Measurements from ENCODE around the gene ABL2. TPM values are rescaled to one million over a fixed set of nuclear protein-coding genes. Genes with fewer than 3 reads are reported as not detected.
"Not testable (repeated sequence)": the region's sequence is repeated elsewhere in the genome, so short reads cannot be mapped to it uniquely, and the experiment has no call there.

The ABL2 gene
- total RNA-seq, 2 donors from 2014 or later, result 11.3 to 18.4 TPM

GRCh38 chr1:179234863-179235262, 5.4 kb upstream of the ABL2 start:
- DNase-seq (ENCODE audit: low spot score), result no peak
- H3K4me3 Mint-ChIP-seq, result no peak overlapping the region
- no peaks in the 10 kb centered on the region for H3K36me3 Mint-ChIP-seq
- H3K9me3 Mint-ChIP-seq, result no peaks in the 10 kb centered on the region
- H3K4me1 Mint-ChIP-seq (ENCODE audit: low read depth in 2 of 2), result peaks cover 3 to 7% of the 10 kb centered on the region in 2 donors
- H3K27me3 Mint-ChIP-seq, result peaks cover 0 to 4% of the 10 kb centered on the region in 2 donors
- H3K27ac Mint-ChIP-seq, result no peak overlapping the region
- ATAC-seq, result no peak

DNA sequence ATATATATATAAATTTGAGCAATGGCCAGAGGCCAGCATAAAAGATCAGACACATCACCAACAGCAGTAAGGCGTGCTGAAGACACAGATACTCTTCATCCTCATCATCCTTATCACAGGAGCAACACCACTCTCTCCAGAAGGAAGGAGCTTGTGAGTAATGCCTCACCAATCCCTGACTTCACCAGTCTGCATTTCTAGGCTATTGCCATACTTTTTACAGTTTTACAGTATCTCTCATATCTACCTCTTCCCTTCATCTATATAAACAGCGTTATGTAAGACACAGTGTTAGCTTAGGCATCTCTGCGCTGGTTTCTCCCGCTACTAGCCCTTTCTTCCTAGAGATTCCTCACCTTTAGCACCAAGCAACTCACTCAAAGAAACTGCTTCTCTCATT, 2.4 kb upstream of the ABL2 start:
- Mint-ChIP-seq H3K27me3 (peaks cover 0 to 2% of the 10 kb centered on the region in 2 donors), H3K9me3 (no peaks in the 10 kb centered on the region)
- ATAC-seq, result no peak

DNA sequence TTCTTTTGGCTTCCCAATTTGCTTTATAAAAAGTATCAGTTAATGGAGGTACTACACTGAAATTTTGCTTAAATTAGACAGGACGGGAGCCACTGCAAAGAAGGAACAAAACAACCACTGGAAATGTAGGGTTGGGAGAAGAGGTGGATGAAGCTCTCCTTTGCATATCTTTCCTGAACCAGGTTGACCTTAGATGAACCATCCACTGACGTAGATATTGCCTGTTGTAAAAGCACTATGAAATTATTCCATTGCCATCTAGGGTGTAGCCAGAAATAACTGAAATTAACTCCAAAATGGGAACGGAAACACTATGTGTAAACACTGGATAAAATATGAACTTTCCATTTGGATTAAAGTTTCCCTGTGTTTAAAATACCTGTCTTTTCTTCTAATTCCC, 1.2 kb upstream of the ABL2 start:
- no peaks in the 10 kb centered on the region for H3K36me3 Mint-ChIP-seq
- no peak for DNase-seq (ENCODE audit: low spot score)
- H3K4me3 Mint-ChIP-seq, result peak overlapping the region; percentile 92
- H3K27me3 Mint-ChIP-seq, result no peaks in the 10 kb centered on the region
- no peak for ATAC-seq
- peak overlapping the region; percentile 71 to 76 for H3K27ac Mint-ChIP-seq
- H3K4me1 Mint-ChIP-seq (ENCODE audit: low read depth in 2 of 2), result peaks cover 21 to 26% of the 10 kb centered on the region in 2 donors
- H3K9me3 Mint-ChIP-seq, result no peaks in the 10 kb centered on the region

More for the DNA sequence above, 2.4 kb upstream of the ABL2 start:
- no peak for DNase-seq (ENCODE audit: low spot score)
- Mint-ChIP-seq H3K36me3 (no peaks in the 10 kb centered on the region), H3K4me1 (ENCODE audit: low read depth in 2 of 2) (peaks cover 17 to 22% of the 10 kb centered on the region in 2 donors), H3K4me3 (no peak overlapping the region), H3K27ac (no peak overlapping the region)

DNA sequence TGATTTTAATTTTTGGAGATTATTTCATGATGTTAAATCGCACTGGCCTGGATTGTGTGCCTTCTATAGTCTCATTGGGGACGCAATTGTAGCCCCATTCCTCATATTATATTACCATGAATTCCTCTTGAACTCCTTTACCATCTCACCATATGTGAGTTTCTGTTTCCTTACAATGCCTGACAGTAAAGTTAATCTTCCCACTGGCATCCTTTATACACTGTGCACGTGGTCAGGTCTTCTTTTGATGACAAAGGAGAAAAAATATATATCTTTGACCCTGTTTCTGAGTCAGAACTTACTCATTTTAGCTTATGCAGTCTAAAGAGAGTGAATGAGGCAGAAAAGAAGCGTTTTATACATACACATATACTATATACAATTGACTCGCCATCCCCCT, 774 bp upstream of the ABL2 start:
- Mint-ChIP-seq H3K9me3 (no peaks in the 10 kb centered on the region), H3K36me3 (no peaks in the 10 kb centered on the region), H3K27me3 (no peaks in the 10 kb centered on the region), H3K27ac (peak overlapping the region; percentile 71 to 76), H3K4me1 (ENCODE audit: low read depth in 2 of 2) (peaks cover 21 to 26% of the 10 kb centered on the region in 2 donors), H3K4me3 (peak overlapping the region; percentile 92)
- DNase-seq (ENCODE audit: low spot score) (no peak), ATAC-seq (no peak)

DNA sequence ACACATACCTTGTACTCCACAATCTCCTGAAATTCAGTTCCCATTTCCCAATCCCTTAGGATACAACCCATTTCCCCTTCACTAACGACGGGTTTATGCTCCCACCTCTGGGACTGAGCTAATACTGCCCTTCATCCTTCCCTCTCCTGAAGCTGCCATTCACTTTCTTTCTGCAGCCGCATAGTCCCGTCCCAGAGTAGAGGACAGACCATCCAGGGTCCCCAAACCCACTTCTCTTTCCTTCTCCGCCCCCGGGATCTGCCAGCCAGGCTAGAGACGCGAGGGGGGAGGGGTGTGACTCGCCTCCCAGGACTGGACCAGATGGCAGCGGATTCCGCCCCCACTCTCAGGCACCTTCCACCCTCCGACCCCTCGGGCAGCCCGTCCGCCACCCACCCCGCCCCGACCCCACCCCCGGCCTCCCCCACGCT, 679 bp downstream of the ABL2 start:
- Mint-ChIP-seq H3K4me3 (peak overlapping the region; percentile 92), H3K27me3 (no peaks in the 10 kb centered on the region), H3K9me3 (no peaks in the 10 kb centered on the region), H3K36me3 (no peaks in the 10 kb centered on the region), H3K27ac (peak overlapping the region; percentile 20 to 79), H3K4me1 (ENCODE audit: low read depth in 2 of 2) (peaks cover 21 to 26% of the 10 kb centered on the region in 2 donors)
- ATAC-seq, result peak; percentile 63 to 72
- DNase-seq (ENCODE audit: low spot score), result peak; percentile 63

GRCh38 chr1:179226738-179227137, 2.7 kb downstream of the ABL2 start:
- Mint-ChIP-seq H3K27me3 (no peaks in the 10 kb centered on the region), H3K9me3 (no peaks in the 10 kb centered on the region), H3K4me3 (peak overlapping the region; percentile 1), H3K36me3 (no peaks in the 10 kb centered on the region), H3K27ac (peak overlapping the region in 1 of 2 donors; percentile 1), H3K4me1 (ENCODE audit: low read depth in 2 of 2) (peaks cover 21 to 26% of the 10 kb centered on the region in 2 donors)
- DNase-seq (ENCODE audit: low spot score) (no peak), ATAC-seq (no peak)

DNA sequence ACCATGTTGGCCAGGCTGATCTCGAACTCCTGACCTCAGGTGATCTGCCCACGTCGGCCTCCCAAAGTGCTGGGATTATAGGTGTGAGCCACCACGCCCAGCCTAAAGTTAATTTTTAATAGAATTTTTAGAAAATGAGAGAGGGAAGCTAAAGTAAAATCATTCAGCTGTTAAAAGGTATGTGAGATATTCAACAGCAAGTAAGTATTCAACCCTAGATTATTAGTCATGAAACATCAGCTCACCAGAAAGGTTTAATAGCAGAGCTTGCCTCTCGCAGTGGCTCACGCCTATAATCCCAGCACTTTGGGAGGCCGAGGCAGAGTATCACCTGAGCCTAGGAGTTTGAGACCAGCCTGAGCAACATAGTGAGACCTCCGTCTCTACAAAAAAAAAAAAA, 5.0 kb downstream of the ABL2 start:
- H3K27ac Mint-ChIP-seq; H3K27me3 Mint-ChIP-seq; DNase-seq (ENCODE audit: low spot score); H3K36me3 Mint-ChIP-seq; H3K9me3 Mint-ChIP-seq; H3K4me3 Mint-ChIP-seq; ATAC-seq: not testable (repeated sequence)
- peaks cover 17 to 19% of the 10 kb centered on the region in 2 donors for H3K4me1 Mint-ChIP-seq (ENCODE audit: low read depth in 2 of 2)

DNA sequence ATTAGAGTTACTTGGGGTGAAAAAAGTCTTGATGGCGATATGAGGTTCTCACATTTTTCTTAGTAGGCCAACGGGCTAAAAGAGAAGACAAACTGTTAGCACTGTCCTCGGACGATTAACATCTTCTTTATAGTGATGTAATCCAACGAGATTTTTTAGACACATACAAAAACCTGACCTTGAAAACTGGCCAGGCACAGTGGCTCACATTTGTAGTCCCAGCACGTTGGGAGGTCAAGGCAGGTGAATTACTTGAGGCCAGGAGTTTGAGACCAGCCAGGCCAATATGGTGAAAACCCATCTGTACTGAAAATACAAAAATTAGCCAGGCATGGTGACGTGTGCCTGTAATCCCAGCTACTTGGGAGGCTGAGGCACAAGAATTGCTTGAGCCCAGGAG, 8.4 kb downstream of the ABL2 start:
- H3K36me3 Mint-ChIP-seq; H3K9me3 Mint-ChIP-seq; DNase-seq (ENCODE audit: low spot score); H3K27me3 Mint-ChIP-seq; ATAC-seq; H3K4me3 Mint-ChIP-seq: not testable (repeated sequence)
- Mint-ChIP-seq H3K4me1 (ENCODE audit: low read depth in 2 of 2) (peaks cover 11 to 14% of the 10 kb centered on the region in 2 donors), H3K27ac (peak overlapping the region in 1 of 2 donors; percentile 50)

- no peaks in the 10 kb centered on the region for H3K27me3 Mint-ChIP-seq
- ATAC-seq (peak in 1 of 2 donors; percentile 37), DNase-seq (ENCODE audit: low spot score) (no peak)
- H3K36me3 Mint-ChIP-seq, result no peaks in the 10 kb centered on the region
- peak overlapping the region; percentile 47 for H3K4me3 Mint-ChIP-seq
- no peaks in the 10 kb centered on the region for H3K9me3 Mint-ChIP-seq
- H3K27ac Mint-ChIP-seq, result peak overlapping the region; percentile 70 to 93
- H3K4me1 Mint-ChIP-seq (ENCODE audit: low read depth in 2 of 2), result peaks cover 16 to 19% of the 10 kb centered on the region in 2 donors
Measured at GRCh38 chr1:179217943-179218507, 11.5 kb downstream of the ABL2 start.

DNA sequence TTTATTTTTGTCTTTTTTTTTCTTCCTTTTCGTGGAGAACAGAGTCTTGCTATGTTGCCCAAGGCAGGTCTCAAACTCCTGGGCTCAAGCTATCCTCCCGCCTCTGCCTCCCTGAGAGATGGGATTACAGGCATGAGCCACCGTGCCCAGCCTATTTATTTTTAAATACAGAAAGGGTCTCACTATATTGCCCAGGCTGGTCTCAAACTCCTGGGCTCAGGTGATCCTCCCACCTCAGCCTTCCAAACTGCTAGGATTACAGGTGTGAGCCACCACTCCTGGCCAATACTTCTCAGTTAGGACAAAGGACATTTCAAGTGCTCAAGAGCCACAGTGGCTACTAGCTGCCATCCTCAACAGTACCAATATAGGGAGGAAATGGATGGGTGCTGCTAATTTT, 16.2 kb downstream of the ABL2 start:
- H3K4me1 Mint-ChIP-seq (ENCODE audit: low read depth in 2 of 2), result peaks cover 12 to 15% of the 10 kb centered on the region in 2 donors
- not testable (repeated sequence) for H3K27me3 Mint-ChIP-seq; ATAC-seq; H3K9me3 Mint-ChIP-seq; H3K4me3 Mint-ChIP-seq; DNase-seq (ENCODE audit: low spot score); H3K27ac Mint-ChIP-seq; H3K36me3 Mint-ChIP-seq

- Mint-ChIP-seq H3K36me3 (no peaks in the 10 kb centered on the region), H3K4me3 (no peak overlapping the region), H3K27me3 (no peaks in the 10 kb centered on the region), H3K4me1 (ENCODE audit: low read depth in 2 of 2) (peaks cover 4 to 8% of the 10 kb centered on the region in 2 donors), H3K27ac (no peak overlapping the region), H3K9me3 (no peaks in the 10 kb centered on the region)
- DNase-seq (ENCODE audit: low spot score) (no peak), ATAC-seq (no peak)
Measured at GRCh38 chr1:179208681-179209477, 20.6 kb downstream of the ABL2 start.

GRCh38 chr1:179206812-179207211, 22.7 kb downstream of the ABL2 start:
- Mint-ChIP-seq H3K27ac (no peak overlapping the region), H3K9me3 (no peaks in the 10 kb centered on the region), H3K27me3 (no peaks in the 10 kb centered on the region), H3K4me3 (no peak overlapping the region), H3K36me3 (no peaks in the 10 kb centered on the region), H3K4me1 (ENCODE audit: low read depth in 2 of 2) (peaks cover 4 to 9% of the 10 kb centered on the region in 2 donors)
- DNase-seq (ENCODE audit: low spot score) (no peak), ATAC-seq (no peak)

DNA sequence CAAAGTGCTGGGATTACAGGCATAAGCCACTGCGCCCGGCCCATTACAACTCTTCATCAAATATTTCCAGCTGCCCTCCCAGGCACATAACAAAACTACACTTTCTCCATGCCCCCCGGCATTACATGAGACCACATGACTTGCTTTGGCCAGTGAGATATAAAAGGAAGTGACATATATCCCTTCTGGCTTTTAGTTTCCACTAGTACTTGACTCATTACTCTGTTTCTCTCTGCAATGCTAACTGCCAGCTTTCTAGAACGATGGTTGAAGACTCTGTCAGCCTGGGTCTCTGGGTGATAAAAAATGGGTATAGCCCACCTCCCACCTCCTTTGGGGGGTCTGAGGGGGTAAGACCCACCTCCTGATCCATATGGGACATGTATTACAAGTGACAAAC, 24.2 kb downstream of the ABL2 start:
- Mint-ChIP-seq H3K27ac (peak overlapping the region; percentile 40 to 50), H3K27me3 (no peaks in the 10 kb centered on the region), H3K4me3 (peak overlapping the region; percentile 31), H3K36me3 (no peaks in the 10 kb centered on the region), H3K9me3 (no peaks in the 10 kb centered on the region), H3K4me1 (ENCODE audit: low read depth in 2 of 2) (peaks cover 4 to 8% of the 10 kb centered on the region in 2 donors)
- ATAC-seq (peak in 1 of 2 donors; percentile 46), DNase-seq (ENCODE audit: low spot score) (no peak)

GRCh38 chr1:179202161-179202560, 27.3 kb downstream of the ABL2 start:
- Mint-ChIP-seq H3K27me3 (no peaks in the 10 kb centered on the region), H3K4me1 (ENCODE audit: low read depth in 2 of 2) (peaks cover 4 to 8% of the 10 kb centered on the region in 2 donors), H3K27ac (peak overlapping the region in 1 of 2 donors; percentile 9), H3K36me3 (no peaks in the 10 kb centered on the region), H3K9me3 (no peaks in the 10 kb centered on the region), H3K4me3 (no peak overlapping the region)
- ATAC-seq, result no peak
- no peak for DNase-seq (ENCODE audit: low spot score)

All from natural killer cell treated with Interleukin-12 subunit alpha and Interleukin-12 subunit beta and Interleukin-15 and Interleukin-18, amount 100 ng/mL, for 72 hours (primary cell).